Dendritic cell treated with granulocyte-macrophage colony-stimulating factor and Interleukin-4, amounts not matched to agents 40 ng/mL and 50 ng/mL, for 4 days (primary cell): ENCODE results near the gene NCS1.

Experiments
- H3K27ac Mint-ChIP-seq: one replicate; pipeline ENCODE4 v1.8.0; 2022; ENCODE audit warnings: mild to moderate bottlenecking, mixed read lengths
- H3K27me3 Mint-ChIP-seq: one replicate; pipeline ENCODE4 v1.8.0; 2022; ENCODE audit warnings: mild to moderate bottlenecking, mixed read lengths
- H3K36me3 Mint-ChIP-seq: one replicate; pipeline ENCODE4 v1.8.0; 2022; ENCODE audit warnings: low read depth, mixed read lengths
- H3K4me1 Mint-ChIP-seq: one replicate; pipeline ENCODE4 v1.8.0; 2022; ENCODE audit warnings: low read depth, mixed read lengths
- H3K4me3 Mint-ChIP-seq: one replicate; pipeline ENCODE4 v1.8.0; 2022; ENCODE audit warnings: mild to moderate bottlenecking, moderate library complexity, mixed read lengths
- H3K9me3 Mint-ChIP-seq: one replicate; pipeline ENCODE4 v1.8.0; 2022; ENCODE audit warnings: mixed read lengths
- intact Hi-C: fragments of 100-400 bp; cut with micrococcal nuclease; formaldehyde crosslinking; loops from one replicate; pipeline ENCODE4 v1.15.0; 2022

NCS1 gene

GRCh38 chr9:130233587-130233945 is 61.4 kb downstream of the NCS1 start:
- H3K27ac Mint-ChIP-seq: no peak overlapping the region
- no peaks in the 10 kb centered on the region for H3K36me3 Mint-ChIP-seq
- H3K4me1 Mint-ChIP-seq: peaks cover 4% of the 10 kb centered on the region
- intact Hi-C loops: no loop called here
- H3K27me3 Mint-ChIP-seq: peaks cover 3% of the 10 kb centered on the region
- no peaks in the 10 kb centered on the region for H3K9me3 Mint-ChIP-seq
- no peak overlapping the region for H3K4me3 Mint-ChIP-seq

GRCh38 chr9:130234340-130235260 is 62.4 kb downstream of the NCS1 start:
- Mint-ChIP-seq H3K27me3 (peaks cover 3% of the 10 kb centered on the region), H3K4me1 (peaks cover 4% of the 10 kb centered on the region), H3K27ac (no peak overlapping the region), H3K36me3 (no peaks in the 10 kb centered on the region), H3K9me3 (no peaks in the 10 kb centered on the region), H3K4me3 (no peak overlapping the region)
- intact Hi-C loops: no loop called here

- peaks cover 3% of the 10 kb centered on the region for H3K27me3 Mint-ChIP-seq
- H3K36me3 Mint-ChIP-seq: no peaks in the 10 kb centered on the region
- no peak overlapping the region for H3K27ac Mint-ChIP-seq
- intact Hi-C loops: loop anchor here (1.0 kb wide), 1 partner anchor 128 kb away; no protein-coding TSS in a partner anchor
- peaks cover 16% of the 10 kb centered on the region for H3K4me1 Mint-ChIP-seq
- peak overlapping the region; percentile 15 for H3K4me3 Mint-ChIP-seq
- H3K9me3 Mint-ChIP-seq: no peaks in the 10 kb centered on the region
Measured at GRCh38 chr9:130235558-130236435, 63.6 kb downstream of the NCS1 start.

GRCh38 chr9:130236436-130236985 is 64.3 kb downstream of the NCS1 start:
- H3K27me3 Mint-ChIP-seq: peaks cover 3% of the 10 kb centered on the region
- intact Hi-C loops: loop anchor here (1.0 kb wide), 1 partner anchor 129 kb away; no protein-coding TSS in a partner anchor
- no peak overlapping the region for H3K27ac Mint-ChIP-seq
- H3K4me3 Mint-ChIP-seq: no peak overlapping the region
- H3K36me3 Mint-ChIP-seq: no peaks in the 10 kb centered on the region
- no peaks in the 10 kb centered on the region for H3K9me3 Mint-ChIP-seq
- peaks cover 20% of the 10 kb centered on the region for H3K4me1 Mint-ChIP-seq

GRCh38 chr9:130237076-130237475 is 64.9 kb downstream of the NCS1 start:
- Mint-ChIP-seq H3K27ac (no peak overlapping the region), H3K27me3 (peaks cover 3% of the 10 kb centered on the region), H3K36me3 (no peaks in the 10 kb centered on the region), H3K4me3 (no peak overlapping the region), H3K4me1 (peaks cover 20% of the 10 kb centered on the region), H3K9me3 (no peaks in the 10 kb centered on the region)
- intact Hi-C loops: no loop called here

GRCh38 chr9:130237763-130238524 is 65.7 kb downstream of the NCS1 start:
- intact Hi-C loops: no loop called here
- Mint-ChIP-seq H3K4me3 (no peak overlapping the region), H3K36me3 (no peaks in the 10 kb centered on the region), H3K27me3 (peaks cover 3% of the 10 kb centered on the region), H3K9me3 (no peaks in the 10 kb centered on the region), H3K4me1 (peaks cover 24% of the 10 kb centered on the region), H3K27ac (no peak overlapping the region)

GRCh38 chr9:130239363-130239695 is 67.1 kb downstream of the NCS1 start:
- intact Hi-C loops: no loop called here
- Mint-ChIP-seq H3K4me3 (no peak overlapping the region), H3K36me3 (no peaks in the 10 kb centered on the region), H3K9me3 (no peaks in the 10 kb centered on the region), H3K4me1 (peaks cover 29% of the 10 kb centered on the region), H3K27me3 (peaks cover 5% of the 10 kb centered on the region), H3K27ac (no peak overlapping the region)

GRCh38 chr9:130239741-130240241 is 67.6 kb downstream of the NCS1 start:
- H3K36me3 Mint-ChIP-seq: no peaks in the 10 kb centered on the region
- H3K4me3 Mint-ChIP-seq: no peak overlapping the region
- intact Hi-C loops: no loop called here
- no peaks in the 10 kb centered on the region for H3K9me3 Mint-ChIP-seq
- peaks cover 29% of the 10 kb centered on the region for H3K4me1 Mint-ChIP-seq
- no peak overlapping the region for H3K27ac Mint-ChIP-seq
- H3K27me3 Mint-ChIP-seq: peaks cover 5% of the 10 kb centered on the region

GRCh38 chr9:130240410-130241197 is 68.4 kb downstream of the NCS1 start:
- no peak overlapping the region for H3K27ac Mint-ChIP-seq
- H3K27me3 Mint-ChIP-seq: peaks cover 5% of the 10 kb centered on the region
- no peaks in the 10 kb centered on the region for H3K36me3 Mint-ChIP-seq
- no peak overlapping the region for H3K4me3 Mint-ChIP-seq
- peaks cover 29% of the 10 kb centered on the region for H3K4me1 Mint-ChIP-seq
- H3K9me3 Mint-ChIP-seq: no peaks in the 10 kb centered on the region
- intact Hi-C loops: no loop called here

- H3K4me3 Mint-ChIP-seq: no peak overlapping the region
- H3K27me3 Mint-ChIP-seq: peaks cover 5% of the 10 kb centered on the region
- intact Hi-C loops: no loop called here
Measured at GRCh38 chr9:130241198-130241535, 69.0 kb downstream of the NCS1 start.

GRCh38 chr9:130242270-130243014 is 70.2 kb downstream of the NCS1 start:
- intact Hi-C loops: no loop called here
- Mint-ChIP-seq H3K27me3 (peaks cover 5% of the 10 kb centered on the region), H3K4me3 (no peak overlapping the region), H3K4me1 (peaks cover 25% of the 10 kb centered on the region), H3K9me3 (no peaks in the 10 kb centered on the region), H3K27ac (no peak overlapping the region), H3K36me3 (no peaks in the 10 kb centered on the region)

More at GRCh38 chr9:130241198-130241535, 69.0 kb downstream of the NCS1 start:
- no peak overlapping the region for H3K27ac Mint-ChIP-seq
- peaks cover 25% of the 10 kb centered on the region for H3K4me1 Mint-ChIP-seq
- no peaks in the 10 kb centered on the region for H3K9me3 Mint-ChIP-seq
- no peaks in the 10 kb centered on the region for H3K36me3 Mint-ChIP-seq
